Trophoblast cell (in vitro differentiated cells and primary cell): ENCODE data around the gene FSTL4.
A peak's percentile ranks its signal among the peaks of the same experiment; 100 is the strongest.

Experiments
- DNase-seq, 2 donors: peaks; one replicate each; pipeline ENCODE4 v3.0.0-alpha.2; 2016
- H2AFZ ChIP-seq: 2 replicates; pipeline ENCODE4 v1.6.1; 2013; ENCODE audit warnings: low read length, moderate library complexity, mild to moderate bottlenecking; ENCODE audit not compliant: insufficient read depth, poor library complexity
- H2AK5ac ChIP-seq: 2 replicates; pipeline ENCODE4 v1.6.1; 2013; ENCODE audit warnings: mild to moderate bottlenecking, low read length
- H2BK120ac ChIP-seq: 2 replicates; pipeline ENCODE4 v1.6.1; 2013; ENCODE audit warnings: low read length, mild to moderate bottlenecking, moderate library complexity; ENCODE audit not compliant: insufficient read depth, poor library complexity
- H2BK12ac ChIP-seq: 2 replicates; pipeline ENCODE4 v1.6.1; 2013; ENCODE audit warnings: mild to moderate bottlenecking, low read length, moderate library complexity
- H2BK5ac ChIP-seq: 2 replicates; pipeline ENCODE4 v1.6.1; 2013; ENCODE audit warnings: low read length, low read depth, moderate library complexity, mild to moderate bottlenecking; ENCODE audit not compliant: poor library complexity
- H3K14ac ChIP-seq: 2 replicates; pipeline ENCODE4 v1.6.1; 2013; ENCODE audit warnings: mild to moderate bottlenecking, low read length
- H3K18ac ChIP-seq: 2 replicates; pipeline ENCODE4 v1.6.1; 2013; ENCODE audit warnings: mild to moderate bottlenecking, low read length
- H3K23ac ChIP-seq: 2 replicates; pipeline ENCODE4 v1.6.1; 2013; ENCODE audit warnings: low read length
- H3K27ac ChIP-seq: 2 replicates; pipeline ENCODE4 v1.5.1; 2013; ENCODE audit warnings: low read depth, mild to moderate bottlenecking, inconsistent platforms, low read length, moderate library complexity
- H3K27me3 ChIP-seq: 2 replicates; pipeline ENCODE4 v1.6.1; 2013; ENCODE audit warnings: inconsistent platforms, mild to moderate bottlenecking, low read length, moderate library complexity; ENCODE audit not compliant: insufficient read depth
- H3K36me3 ChIP-seq, 2 experiments: 1 replicate in 1 of 2; 2 replicates in 1 of 2; pipeline ENCODE4 v1.6.1; 2013; ENCODE audit warnings: low read length in 2 of 2, mild to moderate bottlenecking in 2 of 2, moderate library complexity in 1 of 2; ENCODE audit not compliant: insufficient read depth in 2 of 2, control insufficient read depth in 1 of 2
- H3K4ac ChIP-seq: 2 replicates; pipeline ENCODE4 v1.6.1; 2013; ENCODE audit warnings: low read depth, mild to moderate bottlenecking, low read length, moderate library complexity
- H3K4me1 ChIP-seq, 2 experiments: 1 replicate in 1 of 2; 2 replicates in 1 of 2; pipeline ENCODE4 v1.6.1; 2013; ENCODE audit warnings: low read length in 2 of 2, mild to moderate bottlenecking in 2 of 2, moderate library complexity in 1 of 2; ENCODE audit not compliant: insufficient read depth in 2 of 2, control insufficient read depth in 1 of 2
- H3K4me2 ChIP-seq: 2 replicates; pipeline ENCODE4 v1.6.1; 2013; ENCODE audit warnings: inconsistent platforms, mild to moderate bottlenecking, low read length, moderate library complexity
- H3K4me3 ChIP-seq: 2 replicates; pipeline ENCODE4 v1.5.1; 2013; ENCODE audit warnings: mild to moderate bottlenecking, low read depth, low read length, inconsistent platforms
- H3K79me1 ChIP-seq: one replicate; pipeline ENCODE4 v1.6.1; 2013; ENCODE audit warnings: low read length
- H3K79me2 ChIP-seq: 2 replicates; pipeline ENCODE4 v1.6.1; 2013; ENCODE audit warnings: low read length, mild to moderate bottlenecking; ENCODE audit not compliant: control insufficient read depth, insufficient read depth, poor library complexity
- H3K9ac ChIP-seq: 2 replicates; pipeline ENCODE4 v1.6.1; 2013; ENCODE audit warnings: mild to moderate bottlenecking, low read length
- H3K9me3 ChIP-seq: 2 replicates; pipeline ENCODE4 v1.6.1; 2013; ENCODE audit warnings: low read depth, mild to moderate bottlenecking, control low read depth, inconsistent platforms, low read length; ENCODE audit not compliant: insufficient read depth
- H4K12ac ChIP-seq: 2 replicates; pipeline ENCODE4 v1.6.1; 2013; ENCODE audit warnings: low read depth, mild to moderate bottlenecking, low read length, moderate library complexity
- H4K8ac ChIP-seq: 2 replicates; pipeline ENCODE4 v1.6.1; 2013; ENCODE audit warnings: low read depth, mild to moderate bottlenecking, low read length, moderate library complexity
- H4K91ac ChIP-seq: one replicate; pipeline ENCODE4 v1.6.1; 2013; ENCODE audit warnings: low read depth, mild to moderate bottlenecking, low read length, moderate library complexity
- WGBS: extraction: QIAGEN DNeasy Blood & Tissue Kit; methylation state at CpG from one replicate; pipeline ENCODE4 v1.1.7; 2013; ENCODE audit warnings: missing lambda C conversion rate; ENCODE audit not compliant: insufficient read length, insufficient coverage; ENCODE audit errors: extremely low coverage; 5-methylcytosine and 5-hydroxymethylcytosine counted together

Gene FSTL4

DNA sequence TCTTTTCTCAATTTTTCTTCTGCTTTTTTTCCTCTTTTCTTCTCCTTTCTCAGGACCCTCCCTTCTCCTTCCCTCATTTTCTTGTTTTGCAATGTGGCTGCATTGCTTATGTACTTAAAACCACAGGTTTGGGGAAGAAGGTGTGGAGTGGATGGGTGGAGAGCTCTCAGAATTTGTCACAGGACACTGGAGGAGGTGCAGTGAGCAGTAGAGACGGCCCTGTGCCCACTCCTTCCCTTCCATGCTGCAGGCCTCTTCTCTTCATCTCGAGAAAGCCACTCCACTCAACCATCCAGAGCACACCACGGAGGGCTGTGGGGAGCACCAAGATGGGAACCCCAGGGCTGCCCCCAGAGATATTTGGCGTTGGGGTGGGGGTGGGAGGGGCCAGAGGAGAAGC, 92.3 kb downstream of the FSTL4 start:
- Histone ChIP-seq H3K4me2 (no peak overlapping the region), H3K4me3 (no peak overlapping the region), H4K12ac (no peak overlapping the region), H2BK5ac (no peak overlapping the region), H3K79me2 (no peaks in the 10 kb centered on the region), H2AFZ (no peak overlapping the region), H3K4ac (no peak overlapping the region), H2BK12ac (no peak overlapping the region), H4K8ac (no peak overlapping the region), H3K14ac (no peak overlapping the region), H3K27me3 (no peaks in the 10 kb centered on the region), H4K91ac (no peak overlapping the region), H3K18ac (no peak overlapping the region), H3K79me1 (no peaks in the 10 kb centered on the region), H2AK5ac (no peak overlapping the region), H3K36me3 (no peaks in the 10 kb centered on the region), H3K23ac (no peak overlapping the region), H2BK120ac (no peak overlapping the region), H3K9me3 (no peaks in the 10 kb centered on the region), H3K27ac (no peak overlapping the region), H3K9ac (no peak overlapping the region), H3K4me1 (no peaks in the 10 kb centered on the region)
- no peak for DNase-seq
- no CpG with 5 or more reads among the region's 4 CpGs for WGBS

DNA sequence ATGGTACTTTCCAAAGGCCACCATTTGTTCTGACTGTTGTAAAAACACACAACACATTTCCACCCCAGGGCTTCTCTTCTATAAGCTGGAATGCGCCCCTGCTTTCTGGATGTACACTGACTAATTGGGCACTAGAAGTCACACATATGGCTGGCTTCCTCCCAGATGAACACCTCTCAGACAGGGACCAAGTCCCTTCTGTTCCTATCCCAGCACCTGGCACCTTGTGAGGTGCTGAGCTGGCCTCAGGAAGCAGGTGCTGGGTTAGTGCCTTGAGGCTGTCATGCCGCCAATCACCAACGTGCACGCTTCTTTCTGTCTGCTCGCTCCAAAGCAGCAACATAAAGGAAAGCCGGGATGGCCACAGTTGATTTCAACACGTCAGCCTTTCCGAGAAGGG, 93.2 kb downstream of the FSTL4 start:
- no CpG with 5 or more reads among the region's 8 CpGs for WGBS
- no peak overlapping the region for H3K18ac ChIP-seq
- H3K4me3 ChIP-seq: no peak overlapping the region
- H3K27ac ChIP-seq: no peak overlapping the region
- no peak overlapping the region for H2AK5ac ChIP-seq
- H2BK12ac ChIP-seq: no peak overlapping the region
- no peaks in the 10 kb centered on the region for H3K9me3 ChIP-seq
- H3K4me2 ChIP-seq: no peak overlapping the region
- no peaks in the 10 kb centered on the region for H3K4me1 ChIP-seq
- no peaks in the 10 kb centered on the region for H3K79me1 ChIP-seq
- no peak overlapping the region for H4K91ac ChIP-seq
- H3K9ac ChIP-seq: no peak overlapping the region
- H4K12ac ChIP-seq: no peak overlapping the region
- no peaks in the 10 kb centered on the region for H3K79me2 ChIP-seq
- no peaks in the 10 kb centered on the region for H3K36me3 ChIP-seq
- H2BK120ac ChIP-seq: no peak overlapping the region
- H3K14ac ChIP-seq: no peak overlapping the region
- H4K8ac ChIP-seq: no peak overlapping the region
- H2AFZ ChIP-seq: no peak overlapping the region
- no peak overlapping the region for H3K4ac ChIP-seq
- no peak overlapping the region for H3K23ac ChIP-seq
- peak; percentile 5 to 16 for DNase-seq
- no peaks in the 10 kb centered on the region for H3K27me3 ChIP-seq
- H2BK5ac ChIP-seq: no peak overlapping the region

DNA sequence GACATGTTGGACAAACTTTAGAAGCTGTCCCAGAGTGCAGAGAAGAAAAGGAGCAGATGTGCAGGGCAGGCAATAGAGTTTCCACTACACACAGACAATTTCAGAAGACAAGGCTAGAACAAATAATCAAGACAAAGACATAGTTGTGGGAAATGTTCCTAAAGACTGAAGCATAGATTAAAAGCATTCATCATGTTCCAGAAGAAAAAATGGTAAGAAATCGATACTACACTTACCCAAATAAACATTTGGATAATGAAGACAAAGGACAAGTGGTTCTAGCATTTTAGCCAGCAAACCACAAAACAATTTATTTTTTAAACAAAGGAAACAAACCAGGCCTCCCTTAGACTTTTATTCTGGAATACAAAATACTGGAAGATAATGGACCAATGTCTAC, 97.9 kb downstream of the FSTL4 start:
- H3K4ac ChIP-seq: no peak overlapping the region
- H3K27me3 ChIP-seq: no peaks in the 10 kb centered on the region
- no peaks in the 10 kb centered on the region for H3K9me3 ChIP-seq
- H3K4me2 ChIP-seq: no peak overlapping the region
- H2AK5ac ChIP-seq: no peak overlapping the region
- no peak overlapping the region for H2BK5ac ChIP-seq
- no peak overlapping the region for H2BK120ac ChIP-seq
- DNase-seq: no peak
- H4K91ac ChIP-seq: no peak overlapping the region
- H3K79me1 ChIP-seq: no peaks in the 10 kb centered on the region
- no peaks in the 10 kb centered on the region for H3K79me2 ChIP-seq
- H3K14ac ChIP-seq: no peak overlapping the region
- H4K12ac ChIP-seq: no peak overlapping the region
- no peak overlapping the region for H3K18ac ChIP-seq
- no peak overlapping the region for H3K27ac ChIP-seq
- no peak overlapping the region for H4K8ac ChIP-seq
- no peaks in the 10 kb centered on the region for H3K36me3 ChIP-seq
- no peak overlapping the region for H3K23ac ChIP-seq
- H3K4me1 ChIP-seq: peaks cover 0 to 2% of the 10 kb centered on the region in 2 experiments
- no CpG with 5 or more reads among the region's 1 CpG for WGBS
- H3K4me3 ChIP-seq: no peak overlapping the region
- H2BK12ac ChIP-seq: no peak overlapping the region
- no peak overlapping the region for H3K9ac ChIP-seq
- no peak overlapping the region for H2AFZ ChIP-seq

DNA sequence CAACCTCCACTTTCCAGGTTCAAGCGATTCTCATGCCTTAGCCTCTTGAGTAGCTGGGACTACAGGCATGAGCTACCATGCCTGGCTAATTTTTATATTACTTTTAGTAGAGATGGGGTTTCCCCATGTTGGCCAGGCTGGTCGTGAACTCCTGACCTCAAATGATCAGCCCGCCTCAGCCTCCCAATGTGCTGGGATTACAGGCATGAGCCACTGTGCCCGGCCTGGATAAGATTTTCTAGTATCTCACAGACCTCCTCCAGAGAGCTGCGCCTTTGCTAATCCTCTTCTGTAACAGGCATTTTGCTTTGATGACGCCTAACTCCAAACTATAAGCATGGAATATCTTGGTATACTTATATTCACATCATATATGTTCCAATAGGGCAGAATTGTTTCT, 99.4 kb downstream of the FSTL4 start:
- Histone ChIP-seq H3K18ac (no peak overlapping the region), H3K27ac (no peak overlapping the region), H2BK5ac (no peak overlapping the region), H3K23ac (no peak overlapping the region), H3K79me2 (no peaks in the 10 kb centered on the region), H3K4me1 (peaks cover 0 to 2% of the 10 kb centered on the region in 2 experiments), H4K12ac (no peak overlapping the region), H3K36me3 (no peaks in the 10 kb centered on the region), H3K14ac (no peak overlapping the region), H3K79me1 (no peaks in the 10 kb centered on the region), H2BK12ac (no peak overlapping the region), H4K8ac (no peak overlapping the region), H3K4me2 (no peak overlapping the region), H2AFZ (no peak overlapping the region), H3K27me3 (no peaks in the 10 kb centered on the region), H2AK5ac (no peak overlapping the region), H3K4me3 (no peak overlapping the region), H3K9ac (no peak overlapping the region), H2BK120ac (no peak overlapping the region), H3K9me3 (no peaks in the 10 kb centered on the region), H4K91ac (no peak overlapping the region), H3K4ac (no peak overlapping the region)
- WGBS: no CpG with 5 or more reads among the region's 6 CpGs
- DNase-seq: no peak
